GM18498 (cell line): ENCODE data around the gene KDM4F.
"Not testable (repeated sequence)": the region's sequence is repeated elsewhere in the genome, so short reads cannot be mapped to it uniquely, and the experiment has no call there.

Experiments
- ATAC-seq: cut with Tn5 transposase; IDR thresholded peaks from one replicate; pipeline ENCODE4 v1.9.1; 2021; ENCODE audit warnings: mild to moderate bottlenecking, moderate library complexity; ENCODE audit not compliant: unreplicated experiment

KDM4F gene

GRCh38 chr11:95049122-95049521, at the start of gene KDM4F:
Gene KDM4F, plus strand, starts transcription at chr11:95049422.
- not testable (repeated sequence) for ATAC-seq

GRCh38 chr11:95003716-95004115, 45.5 kb upstream of the KDM4F start:
- ATAC-seq, result no peak

- no peak for ATAC-seq
Measured at GRCh38 chr11:95005642-95006041, 43.6 kb upstream of the KDM4F start.

GRCh38 chr11:95011376-95011775, 37.8 kb upstream of the KDM4F start:
- ATAC-seq, result no peak

GRCh38 chr11:95014184-95014821, 34.9 kb upstream of the KDM4F start:
- ATAC-seq, result no peak

GRCh38 chr11:95016139-95016538, 33.1 kb upstream of the KDM4F start:
- ATAC-seq, result no peak

GRCh38 chr11:95021468-95021867, 27.8 kb upstream of the KDM4F start:
- not testable (repeated sequence) for ATAC-seq

- ATAC-seq, result no peak
Measured at GRCh38 chr11:95024958-95025357, 24.3 kb upstream of the KDM4F start, which contains the start of gene KDM4E. Gene KDM4E, plus strand, starts transcription at chr11:95025258. Its CDS starts 300 bp downstream, at chr11:95025558.

- not testable (repeated sequence) for ATAC-seq
Measured at GRCh38 chr11:95025594-95025993, 23.6 kb upstream of the KDM4F start.

- ATAC-seq, result no peak
Measured at GRCh38 chr11:95028357-95028756, 20.9 kb upstream of the KDM4F start.

- no peak for ATAC-seq
Measured at GRCh38 chr11:95033051-95033450, 16.2 kb upstream of the KDM4F start.

- no peak for ATAC-seq
Measured at GRCh38 chr11:95035316-95035715, 13.9 kb upstream of the KDM4F start.

- ATAC-seq, result not testable (repeated sequence)
Measured at GRCh38 chr11:95037356-95038035, 11.7 kb upstream of the KDM4F start.

- ATAC-seq, result no peak
Measured at GRCh38 chr11:95042239-95042638, 7.0 kb upstream of the KDM4F start.

- ATAC-seq, result no peak
Measured at GRCh38 chr11:95042906-95043305, 6.3 kb upstream of the KDM4F start.

GRCh38 chr11:95044010-95044409, 5.2 kb upstream of the KDM4F start:
- no peak for ATAC-seq

- ATAC-seq, result no peak
Measured at GRCh38 chr11:95045812-95046211, 3.4 kb upstream of the KDM4F start.

GRCh38 chr11:95050595-95051202, 1.5 kb downstream of the KDM4F start:
- ATAC-seq, result no peak

- no peak for ATAC-seq
Measured at GRCh38 chr11:95054356-95054755, 5.1 kb downstream of the KDM4F start.

- peak; percentile 94 for ATAC-seq
Measured at GRCh38 chr11:95055283-95055897, 6.2 kb downstream of the KDM4F start.

- ATAC-seq, result no peak
Measured at GRCh38 chr11:95057959-95058358, 8.7 kb downstream of the KDM4F start.

GRCh38 chr11:95058621-95059020, 9.4 kb downstream of the KDM4F start:
- no peak for ATAC-seq
